ENCODE data around the gene PDIA6. TPM values are rescaled to one million over a fixed set of nuclear protein-coding genes. Genes with fewer than 3 reads are reported as not detected.

The PDIA6 gene
- total RNA-seq (2012; rRNA removed) (204 and 384 TPM in 2 replicates), polyA plus RNA-seq (2012; rRNA removed) (317 and 349 TPM in 2 replicates), Bru-seq, nascent RNA (percentile 78 among the genes with signal in this experiment), BruChase-seq, experiment 1, labeled RNA remaining after a 6-hour chase (percentile 75 among the genes with signal in this experiment), BruChase-seq, experiment 2, labeled RNA remaining after a 2-hour chase (percentile 65 among the genes with signal in this experiment)
- 120 and 217 TPM in 2 replicates for polyA plus RNA-seq (2012; cell fraction: cytosol; rRNA removed)
- polyA plus RNA-seq (2012; cell fraction: nucleus; rRNA removed; ENCODE audit: low replicate concordance), result 31.1 and 123 TPM in 2 replicates
- long read RNA-seq, transcript PDIA6-201 (13 exons, 2,338 nt), result major isoform, 1,318 of 1,423 reads
- long read RNA-seq, partial matches to known transcripts, result 45 of 1,423 reads
- long read RNA-seq, other reads (novel, unspliced or antisense), result 59 of 1,423 reads

GRCh38 chr2:10812362-10813162 lies at the start of gene PDIA6:
PDIA6 (minus strand) TSS chr2:10812785; CDS start chr2:10812696, 89 bp downstream.
- peaks cover 3% of the 10 kb centered on the region for H3K9me1 ChIP-seq (ENCODE audit: insufficient read depth, low read length)
- 4% methylated on average over 46 of the region's 98 CpGs; no CpG with 5 or more reads in 1 of the 2 experiments for WGBS, 2 experiments (ENCODE audit: extremely low coverage in 2 of 2, insufficient read length in 1 of 2)
- POLR2A ChIA-PET (ENCODE audit: unreplicated experiment), result interaction anchor here (0.6 kb wide), 1 partner anchor 146 kb away, joined by 3 read pairs; no protein-coding TSS in a partner anchor
- peak within 1 kb of the TSS; percentile 64 for H3K23ac ChIP-seq (ENCODE audit: low read depth, low read length)
- H3K4ac ChIP-seq (ENCODE audit: low read depth, low read length), result peak within 1 kb of the TSS; percentile 55
- H4K91ac ChIP-seq (ENCODE audit: insufficient read depth, low read depth, low read length), result peak within 1 kb of the TSS; percentile 51
- in situ Hi-C loops (cut with MboI; ENCODE audit: low sequenced_read_pairs), result no loop called here
- H3K79me1 ChIP-seq (ENCODE audit: low read depth in 1 of 2, low read length in 2 of 2), result peaks cover 0 to 35% of the 10 kb centered on the region in 2 experiments; a peak in 2 of 4 replicates
- peak within 1 kb of the TSS; percentile 98 for H3K4me2 ChIP-seq (ENCODE audit: low read depth, low read length)
- no peak within 1 kb of the TSS; the same call in 2 of the 3 replicates for H2BK15ac ChIP-seq (ENCODE audit: low read depth, low read length)
- no peak within 1 kb of the TSS for H2BK20ac ChIP-seq (ENCODE audit: low read depth, low read length)
- TF ChIP-seq USF2 (IDR thresholded peaks at IDR 0.05; ENCODE audit: low read depth, low read length) (0 out of 2 replicates have a peak, but pooled peaks have one; percentile 2), FOS (IDR thresholded peaks at IDR 0.05; ENCODE audit: low read depth, low read length) (peak; percentile 21; the same call in 1 of the 2 replicates), RCOR1 (IDR thresholded peaks at IDR 0.05; ENCODE audit: insufficient replicate concordance, low read length) (no peak), NFE2L2 (IDR thresholded peaks at IDR 0.05; ENCODE audit: low read depth, low read length) (no peak), MAFK (IDR thresholded peaks at IDR 0.05; ENCODE audit: low read depth, low read length) (no peak), BHLHE40 (IDR thresholded peaks at IDR 0.05; ENCODE audit: low read depth, low read length) (peak; percentile 70), RFX5 (IDR thresholded peaks at IDR 0.05; ENCODE audit: low read depth, low read length) (no peak), MXI1 (IDR thresholded peaks at IDR 0.05; ENCODE audit: borderline replicate concordance, low read depth, low read length) (peak; percentile 84), ELK1 (IDR thresholded peaks at IDR 0.05; ENCODE audit: borderline replicate concordance, low read depth, low read length) (no peak), MAZ (IDR thresholded peaks at IDR 0.05; ENCODE audit: borderline replicate concordance, low read depth, low read length) (peak; percentile 75; the same call in 1 of the 2 replicates), POLR2A (IDR thresholded peaks at IDR 0.05; ENCODE audit: low read depth, low read length) (peak; percentile 70; the same call in 1 of the 2 replicates), SMC3 (IDR thresholded peaks at IDR 0.05; ENCODE audit: low read depth, low read length) (no peak)
- H3K9ac ChIP-seq (ENCODE audit: low read depth, low read length), result peak within 1 kb of the TSS; percentile 97
- DNase-seq (peak; percentile 95), ATAC-seq (ENCODE audit: low read depth) (peak; percentile 92)
- no peaks in the 10 kb centered on the region; the same call in 1 of the 2 replicates for H3K36me3 ChIP-seq (ENCODE audit: control insufficient read depth, insufficient read depth, low read length)
- H3K9me3 ChIP-seq (ENCODE audit: control insufficient read depth, insufficient read depth, low read length), result no peaks in the 10 kb centered on the region
- H3K4me1 ChIP-seq (ENCODE audit: control insufficient read depth, insufficient read depth, low read length), result peaks cover 10% of the 10 kb centered on the region
- CTCF ChIA-PET, result interaction anchor here (1.1 to 1.2 kb wide), 3 partner anchors 12 to 312 kb away, joined by 3 to 5 read pairs (median 3); no protein-coding TSS in a partner anchor
- peak within 1 kb of the TSS; percentile 83 for H3K4me3 ChIP-seq (ENCODE audit: insufficient read depth, low read depth, low read length)
- H3K27me3 ChIP-seq (ENCODE audit: control insufficient read depth, insufficient read depth, low read length), result peaks cover 7% of the 10 kb centered on the region
- H3K56ac ChIP-seq (ENCODE audit: extremely low read depth, insufficient read depth, low read length), result peak within 1 kb of the TSS; percentile 81
- H2AK9ac ChIP-seq (replicated peaks; ENCODE audit: low read depth, low read length, poor library complexity), result peak within 1 kb of the TSS; percentile 98
- intact Hi-C loops (cut with micrococcal nuclease), result no loop called here
- peak within 1 kb of the TSS; percentile 54 for H2BK5ac ChIP-seq (ENCODE audit: low read depth, low read length, poor library complexity, severe bottlenecking)
- peaks cover 39% of the 10 kb centered on the region for H4K20me1 ChIP-seq (ENCODE audit: insufficient read depth, low read length)
- peak within 1 kb of the TSS; percentile 84 for H3K27ac ChIP-seq (ENCODE audit: insufficient read depth, low read length)
- H4K5ac ChIP-seq (ENCODE audit: low read depth, low read length), result peak within 1 kb of the TSS; percentile 11; the same call in 1 of the 2 replicates
- peak within 1 kb of the TSS; percentile 89 for H3K14ac ChIP-seq (replicated peaks; ENCODE audit: low read depth, low read length)
- BruUV-seq (replicated peaks), result no TSS peak
- H2AFZ ChIP-seq (replicated peaks; ENCODE audit: low read length, poor library complexity), result peak within 1 kb of the TSS; percentile 94
- dilution Hi-C loops (cut with HindIII; ENCODE audit: low sequenced_read_pairs, unreplicated experiment), result no loop called here
- no peak within 1 kb of the TSS; the same call in 1 of the 2 replicates for H2BK120ac ChIP-seq (ENCODE audit: low read depth, low read length)
- H3K18ac ChIP-seq (ENCODE audit: low read depth, low read length), result peak within 1 kb of the TSS; percentile 22; the same call in 1 of the 2 replicates
- peak within 1 kb of the TSS; percentile 54 to 79 for H4K8ac ChIP-seq (ENCODE audit: low read depth in 2 of 2, low read length in 2 of 2)
- peak within 1 kb of the TSS; percentile 86 for H2AK5ac ChIP-seq (ENCODE audit: low read depth, low read length)
